IMR-90 (cell line): ENCODE measurements around the gene ASPHD2. TPM values are rescaled to one million over a fixed set of nuclear protein-coding genes. Genes with fewer than 3 reads are reported as not detected.

Source experiments
- ATAC-seq: fragments of 200-7000 bp; cut with Tn5 transposase; 2 replicates; pipeline ENCODE4 v1.9.1; 2020; ENCODE audit warnings: low read depth, mild to moderate bottlenecking, moderate library complexity
- BruUV-seq: library from RNA; stranded (reverse); fragments of 400-500 nt; replicated peaks from 2 replicates; lab custom pipeline; 2021; lab: Mats Ljungman, UMichigan
- CTCF ChIA-PET: fragments of 300-600 bp; formaldehyde crosslinking; extraction: SDS; loops from one replicate; lab custom pipeline; 2021; ENCODE audit warnings: antibody characterized with exemption; lab: Yijun Ruan, JAX
- POLR2A ChIA-PET: fragments of 300-600 bp; sonication (Branson Sonifier 250); formaldehyde crosslinking; loops from one replicate; lab custom pipeline; 2022; ENCODE audit warnings: antibody characterized with exemption; ENCODE audit not compliant: unreplicated experiment; lab: Charles Lee
- DNase-seq: peaks from one replicate; pipeline ENCODE4 v3.0.0; 2013
- H2AFZ ChIP-seq: replicated peaks from 2 replicates; pipeline ENCODE3; 2013; ENCODE audit warnings: low read length, mild to moderate bottlenecking; ENCODE audit not compliant: poor library complexity
- H2AK5ac ChIP-seq: 2 replicates; pipeline ENCODE4 v1.6.1; 2013; ENCODE audit warnings: low read depth, low read length, inconsistent platforms
- H2AK9ac ChIP-seq: replicated peaks from 2 replicates; pipeline ENCODE3; 2013; ENCODE audit warnings: mild to moderate bottlenecking, low read depth, low read length, moderate library complexity; ENCODE audit not compliant: poor library complexity
- H2BK120ac ChIP-seq: 2 replicates; pipeline ENCODE4 v1.6.1; 2013; ENCODE audit warnings: low read depth, low read length, inconsistent platforms
- H2BK15ac ChIP-seq: 3 replicates; pipeline ENCODE4 v1.6.1; 2013; ENCODE audit warnings: low read depth, low read length, inconsistent platforms
- H2BK20ac ChIP-seq: 2 replicates; pipeline ENCODE4 v1.6.1; 2013; ENCODE audit warnings: low read depth, mild to moderate bottlenecking, inconsistent platforms, low read length, moderate library complexity
- H2BK5ac ChIP-seq: 2 replicates; pipeline ENCODE4 v1.6.1; 2013; ENCODE audit warnings: mild to moderate bottlenecking, low read depth, low read length, inconsistent platforms; ENCODE audit not compliant: poor library complexity, severe bottlenecking
- H3K14ac ChIP-seq: replicated peaks from 2 replicates; pipeline ENCODE4 v1.6.1; 2013; ENCODE audit warnings: low read depth, low read length, inconsistent platforms
- H3K18ac ChIP-seq: 2 replicates; pipeline ENCODE4 v1.6.1; 2013; ENCODE audit warnings: low read depth, low read length, control low read depth
- H3K23ac ChIP-seq: 2 replicates; pipeline ENCODE4 v1.6.1; 2013; ENCODE audit warnings: low read depth, low read length, inconsistent platforms
- H3K27ac ChIP-seq: 2 replicates; pipeline ENCODE4 v1.5.1; 2013; ENCODE audit warnings: mild to moderate bottlenecking, control low read depth, low read length; ENCODE audit not compliant: insufficient read depth
- H3K27me3 ChIP-seq: 2 replicates; pipeline ENCODE4 v1.6.1; 2013; ENCODE audit warnings: low read length; ENCODE audit not compliant: control insufficient read depth, insufficient read depth
- H3K36me3 ChIP-seq: 2 replicates; pipeline ENCODE4 v1.6.1; 2013; ENCODE audit warnings: low read length, mixed read lengths; ENCODE audit not compliant: control insufficient read depth, insufficient read depth
- H3K4ac ChIP-seq: 2 replicates; pipeline ENCODE4 v1.6.1; 2013; ENCODE audit warnings: low read depth, low read length, inconsistent platforms
- H3K4me1 ChIP-seq: 2 replicates; pipeline ENCODE4 v1.6.1; 2013; ENCODE audit warnings: low read length, mixed read lengths; ENCODE audit not compliant: control insufficient read depth, insufficient read depth
- H3K4me2 ChIP-seq: 2 replicates; pipeline ENCODE4 v1.6.1; 2013; ENCODE audit warnings: low read depth, mild to moderate bottlenecking, control low read depth, low read length, moderate library complexity
- H3K4me3 ChIP-seq: 2 replicates; pipeline ENCODE4 v1.5.1; 2013; ENCODE audit warnings: low read depth, mild to moderate bottlenecking, control low read depth, low read length, moderate library complexity; ENCODE audit not compliant: insufficient read depth
- H3K56ac ChIP-seq: 2 replicates; pipeline ENCODE4 v1.6.1; 2013; ENCODE audit warnings: low read length, inconsistent platforms; ENCODE audit not compliant: insufficient read depth; ENCODE audit errors: extremely low read depth
- H3K79me1 ChIP-seq, 2 experiments: 2 replicates each; pipeline ENCODE4 v1.6.1; 2013; ENCODE audit warnings: low read length in 2 of 2, inconsistent platforms in 1 of 2, low read depth in 1 of 2
- H3K9ac ChIP-seq: 2 replicates; pipeline ENCODE4 v1.6.1; 2013; ENCODE audit warnings: low read depth, low read length, control low read depth
- H3K9me1 ChIP-seq: 2 replicates; pipeline ENCODE4 v1.6.1; 2013; ENCODE audit warnings: low read length, inconsistent platforms; ENCODE audit not compliant: insufficient read depth
- H3K9me3 ChIP-seq: 2 replicates; pipeline ENCODE4 v1.6.1; 2013; ENCODE audit warnings: low read length; ENCODE audit not compliant: control insufficient read depth, insufficient read depth
- H4K20me1 ChIP-seq: 2 replicates; pipeline ENCODE4 v1.6.1; 2013; ENCODE audit warnings: low read length, inconsistent platforms; ENCODE audit not compliant: insufficient read depth
- H4K5ac ChIP-seq: 2 replicates; pipeline ENCODE4 v1.6.1; 2013; ENCODE audit warnings: mild to moderate bottlenecking, low read depth, low read length, control low read depth
- H4K8ac ChIP-seq, 2 experiments: 2 replicates each; pipeline ENCODE4 v1.6.1; 2013; ENCODE audit warnings: low read depth in 2 of 2, low read length in 2 of 2, control low read depth in 1 of 2, inconsistent platforms in 1 of 2
- H4K91ac ChIP-seq: 2 replicates; pipeline ENCODE4 v1.6.1; 2013; ENCODE audit warnings: low read depth, low read length, inconsistent platforms; ENCODE audit not compliant: insufficient read depth
- CEBPB ChIP-seq: IDR thresholded peaks from 2 replicates; pipeline ENCODE4 v1.6.1; 2012; ENCODE audit warnings: low read depth, low read length, improper control_type of control experiment
- MAZ ChIP-seq: IDR thresholded peaks from 2 replicates; pipeline ENCODE4 v1.6.1; 2012; ENCODE audit warnings: low read depth, mild to moderate bottlenecking, low read length, improper control_type of control experiment, moderate library complexity, borderline replicate concordance
- NFE2L2 ChIP-seq: fragments of 150-350 bp; IDR thresholded peaks from 2 replicates; pipeline ENCODE4 v1.6.1; 2016; ENCODE audit warnings: low read depth, mild to moderate bottlenecking, low read length
- RAD21 ChIP-seq: IDR thresholded peaks from 2 replicates; pipeline ENCODE4 v1.6.1; 2012; ENCODE audit warnings: low read length, improper control_type of control experiment
- RFX5 ChIP-seq: IDR thresholded peaks from 2 replicates; pipeline ENCODE4 v1.8.0; 2012; ENCODE audit warnings: low read depth, mild to moderate bottlenecking, low read length, moderate library complexity
- SMC3 ChIP-seq: fragments of 150-350 bp; IDR thresholded peaks from 2 replicates; pipeline ENCODE4 v1.6.1; 2016; ENCODE audit warnings: low read depth, mild to moderate bottlenecking, antibody characterized with exemption, low read length, moderate library complexity
- WGBS, 2 experiments: methylation state at CpG; one replicate each; pipeline versions ENCODE4 v1.1.5 to v1.1.7; 2013; ENCODE audit warnings: missing lambda C conversion rate in 2 of 2; ENCODE audit not compliant: insufficient read length in 1 of 2; ENCODE audit errors: extremely low coverage in 2 of 2; 5-methylcytosine and 5-hydroxymethylcytosine counted together
- dilution Hi-C: fragments of 300-500 bp; cut with HindIII; formaldehyde crosslinking; loops from one replicate; pipeline ENCODE4 v1.14.3; 2018; ENCODE audit warnings: low sequenced_read_pairs; ENCODE audit not compliant: unreplicated experiment
- in situ Hi-C: fragments of 300-500 bp; cut with MboI; formaldehyde crosslinking; loops from 3 replicates; pipeline ENCODE4 v1.14.3; 2019; ENCODE audit warnings: low sequenced_read_pairs, inconsistent platforms, mixed read lengths
- intact Hi-C: fragments of 100-400 bp; cut with micrococcal nuclease; formaldehyde crosslinking; loops from 2 replicates; pipeline ENCODE4 v1.10.0; 2022
- polyA plus RNA-seq, 3 experiments: library from polyadenylated mRNA; depleted of rRNA; stranded (reverse); fragments of >200 nt; gene quantifications; 2 replicates each; pipeline ENCODE4 v1.2.3, GENCODE V29; 2012; ENCODE audit warnings: low replicate concordance in 1 of 3
- total RNA-seq: library from RNA; depleted of rRNA; stranded (reverse); fragments of >200 nt; gene quantifications from 2 replicates; pipeline ENCODE4 v1.2.3, GENCODE V29; 2012
- TF ChIP-seq, protein P1 (sequence below): conservative IDR thresholded peaks from 2 replicates; pipeline ENCODE4 v1.5.1; 2012; ENCODE audit warnings: mild to moderate bottlenecking, low read depth, low read length, improper control_type of control experiment
- TF ChIP-seq, protein P2 (sequence below): fragments of 150-350 bp; IDR thresholded peaks from 2 replicates; pipeline ENCODE4 v1.6.1; 2016; ENCODE audit warnings: low read depth, mild to moderate bottlenecking, low read length, moderate library complexity, borderline replicate concordance

Gene ASPHD2
- total and polyA plus RNA-seq, 2 of the 4 experiments (the other 2 are of a cell fraction) = 1.3 to 1.4 TPM

DNA sequence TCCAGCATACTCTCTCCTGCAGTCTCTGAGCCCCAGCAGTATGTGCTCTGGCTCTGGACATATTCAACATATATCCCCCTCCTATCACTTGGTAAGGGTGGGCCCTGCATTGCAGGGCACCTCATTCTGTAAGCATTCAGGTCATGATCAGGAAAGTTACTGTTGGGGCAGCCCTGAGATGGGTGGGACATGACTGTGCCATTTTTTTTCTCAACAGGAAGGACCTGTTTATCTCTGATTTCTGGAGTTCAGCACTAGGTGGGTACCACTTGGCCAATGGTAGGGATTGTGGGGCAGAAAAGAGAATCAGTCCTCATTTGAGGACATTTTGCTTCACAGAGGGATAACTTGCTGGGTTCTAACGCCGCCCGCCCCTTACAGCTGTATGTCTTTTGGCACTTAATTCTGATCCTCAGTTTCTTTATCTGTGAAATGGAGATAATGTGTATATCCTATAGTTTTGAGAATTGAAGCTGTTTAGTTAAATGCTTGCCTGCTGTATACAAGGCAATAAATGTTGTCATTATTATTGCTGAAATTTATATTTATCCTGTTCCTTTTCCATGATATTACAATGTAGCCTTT, 56.8 kb downstream of the ASPHD2 start:
- H3K4me1 ChIP-seq = peaks cover 6% of the 10 kb centered on the region
- H3K4me3 ChIP-seq = no peak overlapping the region
- no peak overlapping the region for H2BK15ac ChIP-seq
- CTCF ChIA-PET = no interaction called here
- H3K4ac ChIP-seq = no peak overlapping the region
- H3K23ac ChIP-seq = no peak overlapping the region
- no peak overlapping the region for H2AK9ac ChIP-seq
- no peak overlapping the region for H3K27ac ChIP-seq
- H3K27me3 ChIP-seq = no peaks in the 10 kb centered on the region
- no TSS peak for BruUV-seq
- no peaks in the 10 kb centered on the region for H3K9me1 ChIP-seq
- in situ Hi-C loops = no loop called here
- ATAC-seq (no peak), DNase-seq (no peak)
- H3K18ac ChIP-seq = no peak overlapping the region
- no CpG with 5 or more reads among the region's 3 CpGs for WGBS, 2 experiments
- H4K5ac ChIP-seq = no peak overlapping the region
- no peak overlapping the region for H3K56ac ChIP-seq
- no peak overlapping the region for H4K91ac ChIP-seq
- no peak overlapping the region for H3K14ac ChIP-seq
- POLR2A ChIA-PET = no interaction called here
- no peak overlapping the region for H4K8ac ChIP-seq
- H3K36me3 ChIP-seq = peaks cover 26% of the 10 kb centered on the region
- H2AK5ac ChIP-seq = no peak overlapping the region
- H2BK5ac ChIP-seq = no peak overlapping the region
- H2BK20ac ChIP-seq = no peak overlapping the region
- dilution Hi-C loops = no loop called here
- TF ChIP-seq CEBPB (no peak), RAD21 (no peak), NFE2L2 (no peak), SMC3 (no peak), RFX5 (no peak), MAZ (no peak)
- TF ChIP-seq, protein P1, sequence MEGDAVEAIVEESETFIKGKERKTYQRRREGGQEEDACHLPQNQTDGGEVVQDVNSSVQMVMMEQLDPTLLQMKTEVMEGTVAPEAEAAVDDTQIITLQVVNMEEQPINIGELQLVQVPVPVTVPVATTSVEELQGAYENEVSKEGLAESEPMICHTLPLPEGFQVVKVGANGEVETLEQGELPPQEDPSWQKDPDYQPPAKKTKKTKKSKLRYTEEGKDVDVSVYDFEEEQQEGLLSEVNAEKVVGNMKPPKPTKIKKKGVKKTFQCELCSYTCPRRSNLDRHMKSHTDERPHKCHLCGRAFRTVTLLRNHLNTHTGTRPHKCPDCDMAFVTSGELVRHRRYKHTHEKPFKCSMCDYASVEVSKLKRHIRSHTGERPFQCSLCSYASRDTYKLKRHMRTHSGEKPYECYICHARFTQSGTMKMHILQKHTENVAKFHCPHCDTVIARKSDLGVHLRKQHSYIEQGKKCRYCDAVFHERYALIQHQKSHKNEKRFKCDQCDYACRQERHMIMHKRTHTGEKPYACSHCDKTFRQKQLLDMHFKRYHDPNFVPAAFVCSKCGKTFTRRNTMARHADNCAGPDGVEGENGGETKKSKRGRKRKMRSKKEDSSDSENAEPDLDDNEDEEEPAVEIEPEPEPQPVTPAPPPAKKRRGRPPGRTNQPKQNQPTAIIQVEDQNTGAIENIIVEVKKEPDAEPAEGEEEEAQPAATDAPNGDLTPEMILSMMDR = no peak
- TF ChIP-seq, protein P2, sequence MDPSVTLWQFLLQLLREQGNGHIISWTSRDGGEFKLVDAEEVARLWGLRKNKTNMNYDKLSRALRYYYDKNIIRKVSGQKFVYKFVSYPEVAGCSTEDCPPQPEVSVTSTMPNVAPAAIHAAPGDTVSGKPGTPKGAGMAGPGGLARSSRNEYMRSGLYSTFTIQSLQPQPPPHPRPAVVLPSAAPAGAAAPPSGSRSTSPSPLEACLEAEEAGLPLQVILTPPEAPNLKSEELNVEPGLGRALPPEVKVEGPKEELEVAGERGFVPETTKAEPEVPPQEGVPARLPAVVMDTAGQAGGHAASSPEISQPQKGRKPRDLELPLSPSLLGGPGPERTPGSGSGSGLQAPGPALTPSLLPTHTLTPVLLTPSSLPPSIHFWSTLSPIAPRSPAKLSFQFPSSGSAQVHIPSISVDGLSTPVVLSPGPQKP = no peak
- no peak overlapping the region for H3K9ac ChIP-seq
- no peaks in the 10 kb centered on the region; the same call in 1 of the 2 replicates for H4K20me1 ChIP-seq
- H3K4me2 ChIP-seq = no peak overlapping the region
- no peak overlapping the region for H2AFZ ChIP-seq
- no peaks in the 10 kb centered on the region for H3K9me3 ChIP-seq
- intact Hi-C loops = no loop called here
- no peak overlapping the region for H2BK120ac ChIP-seq
- peaks cover 31 to 53% of the 10 kb centered on the region in 2 experiments for H3K79me1 ChIP-seq
